Natural killer cell (primary cell): ENCODE results near the gene WDR74. TPM values are rescaled to one million over a fixed set of nuclear protein-coding genes. Genes with fewer than 3 reads are reported as not detected.

Experiments used
- ATAC-seq, 3 donors: fragments of 150-1000 bp in 2 of 3; fragments of 200-7000 bp in 1 of 3; cut with Tn5 transposase; 1 replicate in 1 of 3; 2 replicates in 2 of 3; pipeline ENCODE4 v1.10.0; 2021; ENCODE audit warnings: mild to moderate bottlenecking in 2 of 3, moderate library complexity in 2 of 3
- DNase-seq, 2 donors: peaks; one replicate each; pipeline versions ENCODE4 v3.0.0 to v3.0.0-alpha.2; 2013 to 2021; ENCODE audit warnings: mixed read lengths in 1 of 2
- H3K27ac ChIP-seq: one replicate; pipeline ENCODE4 v1.5.1; 2013; ENCODE audit warnings: mild to moderate bottlenecking, low read length
- H3K27me3 ChIP-seq: one replicate; pipeline ENCODE4 v1.6.1; 2013; ENCODE audit warnings: low read length; ENCODE audit not compliant: control insufficient read depth, insufficient read depth
- H3K36me3 ChIP-seq: one replicate; pipeline ENCODE4 v1.6.1; 2013; ENCODE audit warnings: low read length; ENCODE audit not compliant: control insufficient read depth, insufficient read depth
- H3K4me1 ChIP-seq: one replicate; pipeline ENCODE4 v1.6.1; 2013; ENCODE audit warnings: low read length; ENCODE audit not compliant: control insufficient read depth, insufficient read depth
- H3K4me3 ChIP-seq: one replicate; pipeline ENCODE4 v1.5.1; 2013; ENCODE audit warnings: low read length
- H3K9me3 ChIP-seq: one replicate; pipeline ENCODE4 v1.6.1; 2013; ENCODE audit warnings: low read length; ENCODE audit not compliant: control insufficient read depth, insufficient read depth
- H3K27ac Mint-ChIP-seq, 2 donors: one replicate each; pipeline ENCODE4 v1.8.0; 2022; ENCODE audit warnings: mild to moderate bottlenecking in 2 of 2, mixed read lengths in 2 of 2, moderate library complexity in 1 of 2
- H3K27me3 Mint-ChIP-seq, 2 donors: one replicate each; pipeline ENCODE4 v1.8.0; 2022; ENCODE audit warnings: low read depth in 2 of 2, mixed read lengths in 2 of 2
- H3K36me3 Mint-ChIP-seq: one replicate; pipeline ENCODE4 v1.8.0; 2022; ENCODE audit warnings: mixed read lengths
- H3K4me1 Mint-ChIP-seq, 2 donors: one replicate each; pipeline ENCODE4 v1.8.0; 2022; ENCODE audit warnings: mixed read lengths in 2 of 2
- H3K4me3 Mint-ChIP-seq: one replicate; pipeline ENCODE4 v1.8.0; 2022; ENCODE audit warnings: mild to moderate bottlenecking, moderate library complexity, mixed read lengths
- H3K9me3 Mint-ChIP-seq, 2 donors: one replicate each; pipeline ENCODE4 v1.8.0; 2022; ENCODE audit warnings: mixed read lengths in 2 of 2
- WGBS: methylation state at CpG from one replicate; pipeline ENCODE4 v1.1.7; 2013; ENCODE audit warnings: missing lambda C conversion rate; ENCODE audit not compliant: insufficient coverage; 5-methylcytosine and 5-hydroxymethylcytosine counted together
- intact Hi-C: fragments of 100-400 bp; cut with micrococcal nuclease; formaldehyde crosslinking; loops from one replicate; pipeline ENCODE4 v1.14.2; 2022
- total RNA-seq, 4 donors: library from RNA; stranded (reverse); fragments of 120-200 nt in 1 of 4; gene quantifications; one replicate each; pipeline versions ENCODE4 v1.2.3 to v1.2.4, GENCODE V29; 2013 to 2022
- TF ChIP-seq, protein P1 (sequence below): fragments of 200-600 bp; IDR thresholded peaks from one replicate; pipeline ENCODE4 v1.8.0; 2022; ENCODE audit warnings: antibody characterized with exemption

The WDR74 gene
- total RNA-seq, 3 donors from 2014 or later (not counting 1 experiment from before 2014, with no cell fraction given) = 151 to 173 (median 171) TPM

- Histone ChIP-seq H3K36me3 (peaks cover 85% of the 10 kb centered on the region), H3K27me3 (no peaks in the 10 kb centered on the region), H3K9me3 (no peaks in the 10 kb centered on the region), H3K4me1 (peaks cover 9% of the 10 kb centered on the region), H3K4me3 (no peak overlapping the region), H3K27ac (no peak overlapping the region)
- DNase-seq (no peak), ATAC-seq (no peak)
- Mint-ChIP-seq H3K27me3 (no peaks in the 10 kb centered on the region), H3K4me3 (no peak overlapping the region), H3K4me1 (peaks cover 16 to 35% of the 10 kb centered on the region in 2 donors), H3K27ac (no peak overlapping the region), H3K9me3 (no peaks in the 10 kb centered on the region), H3K36me3 (peaks cover 3% of the 10 kb centered on the region)
- WGBS = 96% methylated on average over 10 of the region's 10 CpGs
- TF ChIP-seq, protein P1, sequence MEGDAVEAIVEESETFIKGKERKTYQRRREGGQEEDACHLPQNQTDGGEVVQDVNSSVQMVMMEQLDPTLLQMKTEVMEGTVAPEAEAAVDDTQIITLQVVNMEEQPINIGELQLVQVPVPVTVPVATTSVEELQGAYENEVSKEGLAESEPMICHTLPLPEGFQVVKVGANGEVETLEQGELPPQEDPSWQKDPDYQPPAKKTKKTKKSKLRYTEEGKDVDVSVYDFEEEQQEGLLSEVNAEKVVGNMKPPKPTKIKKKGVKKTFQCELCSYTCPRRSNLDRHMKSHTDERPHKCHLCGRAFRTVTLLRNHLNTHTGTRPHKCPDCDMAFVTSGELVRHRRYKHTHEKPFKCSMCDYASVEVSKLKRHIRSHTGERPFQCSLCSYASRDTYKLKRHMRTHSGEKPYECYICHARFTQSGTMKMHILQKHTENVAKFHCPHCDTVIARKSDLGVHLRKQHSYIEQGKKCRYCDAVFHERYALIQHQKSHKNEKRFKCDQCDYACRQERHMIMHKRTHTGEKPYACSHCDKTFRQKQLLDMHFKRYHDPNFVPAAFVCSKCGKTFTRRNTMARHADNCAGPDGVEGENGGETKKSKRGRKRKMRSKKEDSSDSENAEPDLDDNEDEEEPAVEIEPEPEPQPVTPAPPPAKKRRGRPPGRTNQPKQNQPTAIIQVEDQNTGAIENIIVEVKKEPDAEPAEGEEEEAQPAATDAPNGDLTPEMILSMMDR = no peak
- intact Hi-C loops = no loop called here
These were observed 39.9 kb downstream of the WDR74 start for GRCh38 chr11:62799486-62799885.

DNA sequence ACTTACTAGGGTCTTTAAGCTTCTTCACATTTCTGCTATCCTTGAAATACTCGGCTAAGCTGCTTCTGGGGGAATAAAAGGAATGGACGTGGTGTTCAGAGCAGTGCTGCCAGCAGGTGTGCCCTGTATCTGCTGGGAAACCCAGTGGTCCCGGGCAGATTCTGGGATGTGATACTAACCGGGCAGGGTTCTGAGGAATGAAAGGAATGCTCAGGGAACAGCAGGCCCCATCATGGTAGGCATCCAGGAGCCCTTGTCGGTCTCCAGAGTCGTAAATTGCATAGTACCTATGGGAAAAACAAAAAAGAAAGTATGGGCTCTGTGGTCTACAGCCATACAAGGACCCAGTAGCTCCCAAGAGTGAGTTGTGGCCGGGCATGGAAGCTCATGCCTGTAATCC lies 43.1 kb downstream of the WDR74 start:
- no peak overlapping the region for H3K27ac ChIP-seq
- Mint-ChIP-seq H3K9me3 (no peaks in the 10 kb centered on the region), H3K4me1 (peaks cover 14 to 23% of the 10 kb centered on the region in 2 donors), H3K4me3 (no peak overlapping the region), H3K27me3 (no peaks in the 10 kb centered on the region), H3K27ac (no peak overlapping the region), H3K36me3 (peaks cover 9% of the 10 kb centered on the region)
- ATAC-seq = no peak
- intact Hi-C loops = no loop called here
- peaks cover 82% of the 10 kb centered on the region for H3K36me3 ChIP-seq
- no peaks in the 10 kb centered on the region for H3K9me3 ChIP-seq
- H3K4me1 ChIP-seq = peaks cover 11% of the 10 kb centered on the region
- TF ChIP-seq, protein P1 = no peak
- no peaks in the 10 kb centered on the region for H3K27me3 ChIP-seq
- no peak for DNase-seq
- no peak overlapping the region for H3K4me3 ChIP-seq
- WGBS = 95% methylated on average over 7 of the region's 7 CpGs

- peaks cover 9% of the 10 kb centered on the region for H3K36me3 Mint-ChIP-seq
- ATAC-seq = no peak
- H3K27ac ChIP-seq = no peak overlapping the region
- H3K27ac Mint-ChIP-seq = peak overlapping the region; percentile 55 to 70
- TF ChIP-seq, protein P1 = no peak
- no peaks in the 10 kb centered on the region for H3K27me3 Mint-ChIP-seq
- H3K4me1 Mint-ChIP-seq = peaks cover 28 to 38% of the 10 kb centered on the region in 2 donors
- H3K4me1 ChIP-seq = peaks cover 24% of the 10 kb centered on the region
- H3K9me3 Mint-ChIP-seq = no peaks in the 10 kb centered on the region
- no peak for DNase-seq
- H3K4me3 ChIP-seq = no peak overlapping the region
- peaks cover 70% of the 10 kb centered on the region for H3K36me3 ChIP-seq
- 90% methylated on average over 7 of the region's 8 CpGs for WGBS
- H3K4me3 Mint-ChIP-seq = peak overlapping the region; percentile 21
- no peaks in the 10 kb centered on the region for H3K27me3 ChIP-seq
- no peaks in the 10 kb centered on the region for H3K9me3 ChIP-seq
- intact Hi-C loops = no loop called here
These were observed 45.1 kb downstream of the WDR74 start for GRCh38 chr11:62794201-62794775.

DNA sequence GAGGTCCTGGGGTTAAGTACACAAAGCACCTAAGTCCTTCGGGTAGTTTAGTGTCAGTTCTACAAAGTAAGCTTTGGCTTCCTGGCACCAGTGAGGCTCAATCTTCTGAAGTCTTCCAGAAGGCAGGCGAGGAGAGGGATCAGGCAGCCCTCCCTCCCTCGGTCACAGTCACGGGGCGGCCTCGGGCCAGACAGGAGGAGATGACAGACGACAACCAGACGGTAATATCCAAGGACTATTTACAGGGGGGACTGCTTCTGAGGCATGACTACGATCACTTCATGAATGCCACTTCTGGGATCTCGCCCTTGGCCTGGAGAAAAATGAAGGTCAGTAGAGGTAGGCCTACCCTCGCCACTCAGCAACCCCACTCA lies 47.2 kb downstream of the WDR74 start:
- Mint-ChIP-seq H3K27ac (peak overlapping the region; percentile 86 to 94), H3K27me3 (no peaks in the 10 kb centered on the region), H3K9me3 (no peaks in the 10 kb centered on the region), H3K4me1 (peaks cover 34 to 44% of the 10 kb centered on the region in 2 donors), H3K4me3 (peak overlapping the region; percentile 89), H3K36me3 (peaks cover 9% of the 10 kb centered on the region)
- TF ChIP-seq, protein P1 = no peak
- Histone ChIP-seq H3K4me3 (no peak overlapping the region), H3K9me3 (no peaks in the 10 kb centered on the region), H3K4me1 (peaks cover 41% of the 10 kb centered on the region), H3K27me3 (no peaks in the 10 kb centered on the region), H3K27ac (peak overlapping the region; percentile 65), H3K36me3 (peaks cover 57% of the 10 kb centered on the region)
- ATAC-seq (no peak), DNase-seq (no peak)
- intact Hi-C loops = loop anchor here (1.0 kb wide), 1 partner anchor 13 kb away; the partner anchor contains the start of gene NXF1
- WGBS = 26% methylated on average over 10 of the region's 11 CpGs
